K562 (cell line): ENCODE data around the gene MYADML2. TPM values are rescaled to one million over a fixed set of nuclear protein-coding genes. Genes with fewer than 3 reads are reported as not detected.

Source experiments
- CHD2 ChIP-seq: IDR thresholded peaks from 2 replicates; pipeline ENCODE4 v1.6.1; 2011; ENCODE audit warnings: low read depth, low read length
- DIDO1 ChIP-seq: fragments of 450-650 bp; IDR thresholded peaks from 2 replicates; pipeline ENCODE4 v1.6.1; 2016; ENCODE audit warnings: low read depth, missing biosample characterization, missing genetic modification characterization
- EGR1 ChIP-seq: fragments of 450-650 bp; conservative IDR thresholded peaks from 2 replicates; pipeline ENCODE4 v1.6.1; 2017; ENCODE audit warnings: mild to moderate bottlenecking
- EP400 ChIP-seq: fragments of 450-650 bp; IDR thresholded peaks from 2 replicates; pipeline ENCODE4 v1.6.1; 2017; ENCODE audit warnings: antibody characterized with exemption, mild to moderate bottlenecking, moderate library complexity
- ETS1 ChIP-seq: conservative IDR thresholded peaks from 2 replicates; pipeline ENCODE4 v1.6.1; 2011; ENCODE audit warnings: low read depth, mild to moderate bottlenecking, low read length; ENCODE audit not compliant: control insufficient read depth
- FOXO4 ChIP-seq: fragments of 450-650 bp; formaldehyde crosslinking; IDR thresholded peaks from 2 replicates; pipeline ENCODE4 v1.4.0; 2020; ENCODE audit warnings: mild to moderate bottlenecking, moderate library complexity
- HDAC6 ChIP-seq: IDR thresholded peaks from 2 replicates; pipeline ENCODE4 v1.6.1; 2012; ENCODE audit warnings: low read depth, mild to moderate bottlenecking, control low read depth, inconsistent platforms, low read length, moderate library complexity
- HES1 ChIP-seq: fragments of 450-650 bp; IDR thresholded peaks from 2 replicates; pipeline ENCODE4 v1.6.1; 2016; ENCODE audit warnings: low read depth, mild to moderate bottlenecking, moderate library complexity
- HOXB6 ChIP-seq: fragments of 250-450 bp; sonication (Bioruptor Pico); IDR thresholded peaks from 2 replicates; pipeline ENCODE4 v1.5.1; 2022; ENCODE audit warnings: mild to moderate bottlenecking, borderline replicate concordance
- ILK ChIP-seq: fragments of 450-650 bp; IDR thresholded peaks from 2 replicates; pipeline ENCODE4 v1.6.1; 2016; ENCODE audit warnings: missing genetic modification characterization, low read depth, mild to moderate bottlenecking, missing compliant biosample characterization, moderate library complexity, borderline replicate concordance
- MITF ChIP-seq: IDR thresholded peaks from 2 replicates; pipeline ENCODE4 v1.6.1; 2014; ENCODE audit warnings: antibody characterized with exemption
- PHTF2 ChIP-seq: fragments of 250-450 bp; sonication (Bioruptor Pico); IDR thresholded peaks from 2 replicates; pipeline ENCODE4 v1.5.0; 2021; ENCODE audit warnings: mild to moderate bottlenecking
- PML ChIP-seq: IDR thresholded peaks from 2 replicates; pipeline ENCODE4 v1.6.1; 2012; ENCODE audit warnings: low read length, inconsistent platforms
- POLR3A ChIP-seq: IDR thresholded peaks from 2 replicates; pipeline ENCODE4 v1.6.1; 2011; ENCODE audit warnings: borderline replicate concordance, mild to moderate bottlenecking, moderate library complexity; ENCODE audit not compliant: insufficient read length, insufficient read depth; ENCODE audit errors: extremely low read depth
- RBM17 ChIP-seq: fragments of 200-400 bp; formaldehyde crosslinking; IDR thresholded peaks from 2 replicates; pipeline ENCODE4 v1.6.1; 2017; ENCODE audit warnings: low read depth, mild to moderate bottlenecking, low read length, borderline replicate concordance
- RFX1 ChIP-seq: fragments of 450-650 bp; IDR thresholded peaks from 2 replicates; pipeline ENCODE4 v1.6.1; 2016; ENCODE audit warnings: mild to moderate bottlenecking, moderate library complexity
- SRSF1 ChIP-seq: fragments of 200-400 bp; formaldehyde crosslinking; IDR thresholded peaks from 2 replicates; pipeline ENCODE4 v1.6.1; 2017; ENCODE audit warnings: mild to moderate bottlenecking, low read depth, low read length, moderate library complexity
- SRSF7 ChIP-seq: fragments of 200-400 bp; formaldehyde crosslinking; optimal IDR thresholded peaks from 2 replicates; pipeline ENCODE3; 2017; ENCODE audit warnings: mild to moderate bottlenecking, low read depth, low read length
- STAG1 ChIP-seq: sonication (generic); formaldehyde crosslinking; IDR thresholded peaks from 2 replicates; pipeline ENCODE4 v1.5.0; 2020; ENCODE audit warnings: missing genetic modification reagents, borderline replicate concordance
- STAT5A ChIP-seq: IDR thresholded peaks from 2 replicates; pipeline ENCODE4 v1.6.1; 2012; ENCODE audit warnings: low read length, inconsistent platforms, borderline replicate concordance
- ZEB2 ChIP-seq: fragments of 450-650 bp; IDR thresholded peaks from 2 replicates; pipeline ENCODE4 v1.6.1; 2016
- ZNF143 ChIP-seq: sonication (generic); formaldehyde crosslinking; IDR thresholded peaks from 2 replicates; pipeline ENCODE4 v1.9.0; 2022; ENCODE audit warnings: mild to moderate bottlenecking, missing genetic modification reagents
- ZNF76 ChIP-seq: fragments of 250-450 bp; sonication (Bioruptor Pico); IDR thresholded peaks from 2 replicates; pipeline ENCODE4 v1.4.0; 2020; ENCODE audit warnings: mild to moderate bottlenecking, moderate library complexity, borderline replicate concordance
- polyA plus RNA-seq, 8 experiments: library from polyadenylated mRNA; depleted of rRNA in 4 of 8; stranded (reverse) in 5 of 8; unstranded in 3 of 8; fragments of >200 nt; fragmentation: Nextera tagmentation in 2 of 8; fragmentation: Illumina TruSeq in 1 of 8; extraction: Ambion mirVana in 2 of 8; extraction: Trizol in 1 of 8; gene quantifications; 2 replicates each; pipeline versions ENCODE4 v1.2.1 to v1.2.3, GENCODE V29; 2011 to 2014; ENCODE audit warnings: inconsistent platforms in 1 of 8, missing spikeins in 1 of 8
- total RNA-seq, 7 experiments: library from RNA; depleted of rRNA in 6 of 7; stranded (reverse); fragments of >200 nt in 6 of 7; fragmentation: Illumina TruSeq in 2 of 7; extraction: Trizol in 2 of 7; gene quantifications; 2 replicates each; pipeline versions ENCODE4 v1.2.1 to v1.2.3, GENCODE V29; 2011 to 2021; ENCODE audit warnings: low replicate concordance in 1 of 7

The MYADML2 gene
- total and polyA plus RNA-seq, 9 of the 15 experiments (the other 6 are each of a cell fraction or from before 2014, with no cell fraction given): not detected

GRCh38 chr17:81926451-81927151, 20.4 kb downstream of the MYADML2 start (continued):
- TF ChIP-seq ETS1 (no peak; the same call in 1 of the 2 replicates), SRSF7 (no peak), MITF (no peak), ILK (no peak), EGR1 (peak; percentile 58), POLR3A (no peak), FOXO4 (no peak), HDAC6 (no peak), CHD2 (no peak), RBM17 (no peak), PML (no peak), HES1 (peak; percentile 64), DIDO1 (tag) (no peak), ZEB2 (peak; percentile 68), STAG1 (CRISPR knock-in tag) (no peak), STAT5A (no peak), EP400 (peak; percentile 85), RFX1 (no peak), ZNF143 (CRISPR knock-in tag) (no peak), PHTF2 (CRISPR knock-in tag) (no peak), SRSF1 (no peak), HOXB6 (no peak), ZNF76 (CRISPR knock-in tag) (no peak)
